Measurements from ENCODE around the gene CDH23. TPM values are rescaled to one million over a fixed set of nuclear protein-coding genes. Genes with fewer than 3 reads are reported as not detected.
A peak's percentile ranks its signal among the peaks of the same experiment; 100 is the strongest.

CDH23 gene
- total and polyA plus RNA-seq, 2 experiments from 2014 or later = 0.30 to 1.5 TPM

GRCh38 chr10:71349406-71349805, 47.3 kb upstream of the CDH23 start:
- DNase-seq (ENCODE audit: low spot score) = peak; percentile 46
- H4K20me1 ChIP-seq (ENCODE audit: insufficient read depth, poor library complexity, severe bottlenecking) = no peaks in the 10 kb centered on the region
- TF ChIP-seq EZH2phosphoT487 (IDR thresholded peaks at IDR 0.05; ENCODE audit: low read depth, severe bottlenecking, unreplicated experiment) (no peak), CTCF (IDR thresholded peaks at IDR 0.05; ENCODE audit: poor library complexity) (no peak), EZH2 (IDR thresholded peaks at IDR 0.05; ENCODE audit: borderline replicate concordance) (no peak)
- H3K4me1 ChIP-seq (ENCODE audit: insufficient read depth) = peaks cover 27% of the 10 kb centered on the region
- H2AFZ ChIP-seq = no peak overlapping the region
- H3K36me3 ChIP-seq (replicated peaks; ENCODE audit: insufficient read depth, low read depth) = no peaks in the 10 kb centered on the region
- H3K9me2 ChIP-seq (replicated peaks; ENCODE audit: insufficient read depth) = no peaks in the 10 kb centered on the region
- no peak overlapping the region for H3K4me3 ChIP-seq
- no peak overlapping the region for H3K4me2 ChIP-seq
- H3K9me3 ChIP-seq (ENCODE audit: low read depth) = no peaks in the 10 kb centered on the region
- peak overlapping the region; percentile 82 for H3K27ac ChIP-seq
- no peaks in the 10 kb centered on the region for H3K79me2 ChIP-seq
- no peaks in the 10 kb centered on the region for H3K27me3 ChIP-seq
- 89% methylated on average over 7 of the region's 7 CpGs for WGBS (ENCODE audit: low lambda C conversion rate, missing lambda C conversion rate)

GRCh38 chr10:71351087-71351486, 45.6 kb upstream of the CDH23 start:
- H3K4me3 ChIP-seq = no peak overlapping the region
- no peaks in the 10 kb centered on the region for H4K20me1 ChIP-seq (ENCODE audit: insufficient read depth, poor library complexity, severe bottlenecking)
- H3K4me2 ChIP-seq = no peak overlapping the region
- H3K27ac ChIP-seq = no peak overlapping the region
- DNase-seq (ENCODE audit: low spot score) = no peak
- over 99% methylated on average over 6 of the region's 6 CpGs for WGBS (ENCODE audit: low lambda C conversion rate, missing lambda C conversion rate)
- no peaks in the 10 kb centered on the region for H3K9me2 ChIP-seq (replicated peaks; ENCODE audit: insufficient read depth)
- no peak for TF ChIP-seq EZH2 (IDR thresholded peaks at IDR 0.05; ENCODE audit: borderline replicate concordance)
- no peak for TF ChIP-seq EZH2phosphoT487 (IDR thresholded peaks at IDR 0.05; ENCODE audit: low read depth, severe bottlenecking, unreplicated experiment)
- TF ChIP-seq CTCF (IDR thresholded peaks at IDR 0.05; ENCODE audit: poor library complexity) = no peak
- H3K9me3 ChIP-seq (ENCODE audit: low read depth) = no peaks in the 10 kb centered on the region
- H2AFZ ChIP-seq = no peak overlapping the region
- H3K4me1 ChIP-seq (ENCODE audit: insufficient read depth) = peaks cover 17% of the 10 kb centered on the region
- H3K27me3 ChIP-seq = no peaks in the 10 kb centered on the region
- H3K36me3 ChIP-seq (replicated peaks; ENCODE audit: insufficient read depth, low read depth) = no peaks in the 10 kb centered on the region
- H3K79me2 ChIP-seq = no peaks in the 10 kb centered on the region

- no peak for DNase-seq (ENCODE audit: low spot score)
- H4K20me1 ChIP-seq (ENCODE audit: insufficient read depth, poor library complexity, severe bottlenecking) = no peaks in the 10 kb centered on the region
- no peaks in the 10 kb centered on the region for H3K9me3 ChIP-seq (ENCODE audit: low read depth)
- H3K27me3 ChIP-seq = no peaks in the 10 kb centered on the region
- H2AFZ ChIP-seq = no peak overlapping the region
- H3K27ac ChIP-seq = no peak overlapping the region
- no peaks in the 10 kb centered on the region for H3K36me3 ChIP-seq (replicated peaks; ENCODE audit: insufficient read depth, low read depth)
- no peaks in the 10 kb centered on the region for H3K79me2 ChIP-seq
- 93% methylated on average over 14 of the region's 14 CpGs for WGBS (ENCODE audit: low lambda C conversion rate, missing lambda C conversion rate)
- peaks cover 17% of the 10 kb centered on the region for H3K4me1 ChIP-seq (ENCODE audit: insufficient read depth)
- no peak overlapping the region for H3K4me3 ChIP-seq
- no peak overlapping the region for H3K4me2 ChIP-seq
- H3K9me2 ChIP-seq (replicated peaks; ENCODE audit: insufficient read depth) = no peaks in the 10 kb centered on the region
- TF ChIP-seq EZH2 (IDR thresholded peaks at IDR 0.05; ENCODE audit: borderline replicate concordance) = no peak
- TF ChIP-seq EZH2phosphoT487 (IDR thresholded peaks at IDR 0.05; ENCODE audit: low read depth, severe bottlenecking, unreplicated experiment) = no peak
- no peak for TF ChIP-seq CTCF (IDR thresholded peaks at IDR 0.05; ENCODE audit: poor library complexity)
Measured at GRCh38 chr10:71351628-71352319, 44.9 kb upstream of the CDH23 start.
